ENCODE measurements around the gene ARMC6. TPM values are rescaled to one million over a fixed set of nuclear protein-coding genes. Genes with fewer than 3 reads are reported as not detected.

The ARMC6 gene
- total RNA-seq, 1 experiment from 2014 or later: 66.5 TPM

DNA sequence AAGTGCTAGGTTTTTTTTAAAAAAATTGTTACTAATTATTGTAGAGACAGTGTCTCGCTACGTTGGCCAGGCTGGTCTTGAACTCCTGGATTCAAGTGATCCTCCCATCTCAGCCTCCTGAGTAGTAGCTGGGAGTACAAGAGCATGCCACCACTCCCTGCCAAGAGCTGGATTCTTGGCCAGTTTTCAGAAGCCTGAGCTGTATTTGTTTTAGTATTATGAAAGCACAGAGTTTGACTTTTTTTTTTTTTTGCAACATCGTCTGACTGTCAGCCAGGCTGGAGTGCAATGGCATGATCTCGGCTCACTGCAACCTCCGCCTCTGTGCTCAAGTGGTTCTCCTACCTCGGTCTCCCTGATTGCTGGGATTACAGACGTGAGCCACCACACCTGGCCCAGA lies 7.0 kb downstream of the ARMC6 start:
- Mint-ChIP-seq H3K9me3 (peaks cover 14 to 15% of the 10 kb centered on the region in 2 experiments), H3K4me3 (no peak overlapping the region), H3K27ac (0 out of 7 replicates have a peak overlapping the region, but pooled peaks of 1 of the 3 experiments have one; percentile 10), H3K4me1 (peaks cover 0 to 5% of the 10 kb centered on the region in 2 experiments; a peak in 2 of 4 replicates), H3K27me3 (ENCODE audit: low read depth) (no peaks in the 10 kb centered on the region), H3K36me3 (ENCODE audit: insufficient read depth in 1 of 3, low read depth in 3 of 3) (peaks cover 49 to 64% (median 61%) of the 10 kb centered on the region in 3 experiments)
- no peaks in the 10 kb centered on the region for H4K20me1 ChIP-seq (ENCODE audit: control insufficient read depth, insufficient read depth, insufficient read length)
- H2AK5ac ChIP-seq (ENCODE audit: insufficient read length, low read length): no peak overlapping the region
- no peak overlapping the region for H3T11ph ChIP-seq (ENCODE audit: low read length)
- no peak overlapping the region for H2BK12ac ChIP-seq (ENCODE audit: insufficient read length, low read depth, low read length)
- no peak for DNase-seq
- H3K79me1 ChIP-seq (ENCODE audit: insufficient read depth, low read depth, low read length, poor library complexity, severe bottlenecking): peaks cover 9% of the 10 kb centered on the region
- H3K9ac ChIP-seq (ENCODE audit: extremely low read depth, insufficient read length, low read length): no peak overlapping the region
- H3K18ac ChIP-seq (ENCODE audit: insufficient read length, low read depth, low read length): no peak overlapping the region
- H3K23ac ChIP-seq (ENCODE audit: insufficient read length, low read depth, low read length): no peak overlapping the region
- H3K4me1 ChIP-seq (ENCODE audit: insufficient read depth, low read length): no peaks in the 10 kb centered on the region
- H4K91ac ChIP-seq (ENCODE audit: insufficient read length, low read depth, low read length): no peak overlapping the region
- no peaks in the 10 kb centered on the region for H3K27me3 ChIP-seq (ENCODE audit: insufficient read depth, low read length)
- no peak overlapping the region for H2BK20ac ChIP-seq (ENCODE audit: low read depth, low read length, poor library complexity, severe bottlenecking)
- TF ChIP-seq, protein P1, sequence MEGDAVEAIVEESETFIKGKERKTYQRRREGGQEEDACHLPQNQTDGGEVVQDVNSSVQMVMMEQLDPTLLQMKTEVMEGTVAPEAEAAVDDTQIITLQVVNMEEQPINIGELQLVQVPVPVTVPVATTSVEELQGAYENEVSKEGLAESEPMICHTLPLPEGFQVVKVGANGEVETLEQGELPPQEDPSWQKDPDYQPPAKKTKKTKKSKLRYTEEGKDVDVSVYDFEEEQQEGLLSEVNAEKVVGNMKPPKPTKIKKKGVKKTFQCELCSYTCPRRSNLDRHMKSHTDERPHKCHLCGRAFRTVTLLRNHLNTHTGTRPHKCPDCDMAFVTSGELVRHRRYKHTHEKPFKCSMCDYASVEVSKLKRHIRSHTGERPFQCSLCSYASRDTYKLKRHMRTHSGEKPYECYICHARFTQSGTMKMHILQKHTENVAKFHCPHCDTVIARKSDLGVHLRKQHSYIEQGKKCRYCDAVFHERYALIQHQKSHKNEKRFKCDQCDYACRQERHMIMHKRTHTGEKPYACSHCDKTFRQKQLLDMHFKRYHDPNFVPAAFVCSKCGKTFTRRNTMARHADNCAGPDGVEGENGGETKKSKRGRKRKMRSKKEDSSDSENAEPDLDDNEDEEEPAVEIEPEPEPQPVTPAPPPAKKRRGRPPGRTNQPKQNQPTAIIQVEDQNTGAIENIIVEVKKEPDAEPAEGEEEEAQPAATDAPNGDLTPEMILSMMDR (conservative IDR thresholded peaks at IDR 0.05): no peak
- no peak overlapping the region for H3K56ac ChIP-seq (ENCODE audit: insufficient read length, low read depth, low read length)
- H4K8ac ChIP-seq (replicated peaks; ENCODE audit: insufficient read length, low read depth, low read length): no peak overlapping the region
- no peak overlapping the region for H2BK15ac ChIP-seq (ENCODE audit: low read depth, low read length)
- no peak overlapping the region for H2BK5ac ChIP-seq (ENCODE audit: insufficient read length, low read length)
- H3K14ac ChIP-seq (ENCODE audit: insufficient read depth, low read length): no peak overlapping the region
- no peaks in the 10 kb centered on the region for H3K23me2 ChIP-seq (ENCODE audit: insufficient read length, low read depth, low read length, poor library complexity, severe bottlenecking)
- no peak overlapping the region for H3K27ac ChIP-seq (ENCODE audit: insufficient read length, low read depth, low read length)
- H3K79me2 ChIP-seq (ENCODE audit: insufficient read depth, low read length): peaks cover 20% of the 10 kb centered on the region; the same call in 1 of the 2 replicates
- no CpG with 5 or more reads among the region's 7 CpGs for WGBS (ENCODE audit: extremely low coverage, insufficient read length, low lambda C conversion rate)
- H2BK120ac ChIP-seq (ENCODE audit: low read depth, low read length, poor library complexity, severe bottlenecking): no peak overlapping the region
- peaks cover 6% of the 10 kb centered on the region for H3K9me3 ChIP-seq (ENCODE audit: control insufficient read depth, low read depth, low read length)
- no peak overlapping the region for H3K4me2 ChIP-seq (ENCODE audit: insufficient read depth, insufficient read length, low read length)
- H2AFZ ChIP-seq (ENCODE audit: low read length): no peak overlapping the region
- H4K5ac ChIP-seq (ENCODE audit: insufficient read length, low read depth, low read length): no peak overlapping the region
- no peak overlapping the region for H3K4ac ChIP-seq (ENCODE audit: low read depth, low read length)
